BE2C (cell line): ENCODE measurements around the gene EHBP1.

ENCODE experiments used
- DNase-seq: peaks from one replicate; pipeline ENCODE4 v3.0.0-alpha.2; 2020
- H3K27me3 ChIP-seq: fragments of 250-450 bp; sonication (Bioruptor Pico); 2 replicates; pipeline ENCODE4 v1.5.1; 2020; ENCODE audit warnings: mild to moderate bottlenecking
- H3K36me3 ChIP-seq: fragments of 250-450 bp; sonication (Bioruptor Pico); 2 replicates; pipeline ENCODE4 v1.5.1; 2020; ENCODE audit warnings: mild to moderate bottlenecking
- H3K4me1 ChIP-seq: fragments of 250-450 bp; sonication (Bioruptor Pico); 2 replicates; pipeline ENCODE4 v1.5.1; 2020
- H3K4me3 ChIP-seq: 2 replicates; pipeline ENCODE4 v1.5.1; 2011; ENCODE audit warnings: low read depth, low read length
- H3K9me3 ChIP-seq: fragments of 250-450 bp; sonication (Bioruptor Pico); 2 replicates; pipeline ENCODE4 v1.5.1; 2020
- CTCF ChIP-seq: IDR thresholded peaks from 2 replicates; pipeline ENCODE4 v1.5.1; 2012; ENCODE audit warnings: mild to moderate bottlenecking, low read depth, low read length

The EHBP1 gene

GRCh38 chr2:62939735-62940491 is 234.4 kb downstream of the EHBP1 start:
- no peak for TF ChIP-seq CTCF
- Histone ChIP-seq H3K27me3 (no peaks in the 10 kb centered on the region), H3K4me3 (no peak overlapping the region), H3K9me3 (no peaks in the 10 kb centered on the region), H3K4me1 (no peaks in the 10 kb centered on the region), H3K36me3 (no peaks in the 10 kb centered on the region)
- DNase-seq, result no peak

GRCh38 chr2:62940697-62941096 is 235.2 kb downstream of the EHBP1 start:
- Histone ChIP-seq H3K9me3 (no peaks in the 10 kb centered on the region), H3K4me3 (no peak overlapping the region), H3K27me3 (no peaks in the 10 kb centered on the region), H3K4me1 (no peaks in the 10 kb centered on the region), H3K36me3 (no peaks in the 10 kb centered on the region)
- no peak for DNase-seq
- TF ChIP-seq CTCF, result no peak

- TF ChIP-seq CTCF, result no peak
- H3K4me1 ChIP-seq, result no peaks in the 10 kb centered on the region
- DNase-seq, result no peak
These were observed 235.9 kb downstream of the EHBP1 start for GRCh38 chr2:62941413-62941812.

GRCh38 chr2:62944362-62944761 is 238.8 kb downstream of the EHBP1 start:
- no peak overlapping the region for H3K4me3 ChIP-seq
- no peaks in the 10 kb centered on the region for H3K9me3 ChIP-seq
- no peaks in the 10 kb centered on the region for H3K4me1 ChIP-seq
- TF ChIP-seq CTCF, result no peak
- no peaks in the 10 kb centered on the region for H3K27me3 ChIP-seq
- no peaks in the 10 kb centered on the region for H3K36me3 ChIP-seq
- no peak for DNase-seq

More at GRCh38 chr2:62941413-62941812, 235.9 kb downstream of the EHBP1 start:
- H3K36me3 ChIP-seq, result no peaks in the 10 kb centered on the region
- H3K27me3 ChIP-seq, result no peaks in the 10 kb centered on the region
- H3K4me3 ChIP-seq, result no peak overlapping the region
- H3K9me3 ChIP-seq, result no peaks in the 10 kb centered on the region

- no peak for TF ChIP-seq CTCF
- no peaks in the 10 kb centered on the region for H3K36me3 ChIP-seq
- H3K4me3 ChIP-seq, result no peak overlapping the region
- no peaks in the 10 kb centered on the region for H3K9me3 ChIP-seq
- no peak for DNase-seq
- H3K4me1 ChIP-seq, result no peaks in the 10 kb centered on the region
- no peaks in the 10 kb centered on the region for H3K27me3 ChIP-seq
These were observed 241.9 kb downstream of the EHBP1 start for GRCh38 chr2:62947403-62947802.

- DNase-seq, result no peak
- no peak for TF ChIP-seq CTCF
- no peaks in the 10 kb centered on the region for H3K4me1 ChIP-seq
- no peak overlapping the region for H3K4me3 ChIP-seq
- H3K36me3 ChIP-seq, result no peaks in the 10 kb centered on the region
- H3K9me3 ChIP-seq, result no peaks in the 10 kb centered on the region
- no peaks in the 10 kb centered on the region for H3K27me3 ChIP-seq
These were observed 251.1 kb downstream of the EHBP1 start for GRCh38 chr2:62956651-62957050.
